GM19372 (cell line): Measurements from ENCODE around the gene ELOVL2.

Source experiments
- ATAC-seq: cut with Tn5 transposase; IDR thresholded peaks from one replicate; pipeline ENCODE4 v1.9.1; 2021; ENCODE audit warnings: mild to moderate bottlenecking, low read depth, moderate library complexity; ENCODE audit not compliant: unreplicated experiment

ELOVL2 gene

GRCh38 chr6:11062083-11062482, 18.0 kb upstream of the ELOVL2 start:
- no peak for ATAC-seq

GRCh38 chr6:11058406-11058805, 14.3 kb upstream of the ELOVL2 start:
- no peak for ATAC-seq

- no peak for ATAC-seq
These were observed 12.8 kb upstream of the ELOVL2 start for GRCh38 chr6:11056871-11057270.

- no peak for ATAC-seq
These were observed 11.1 kb upstream of the ELOVL2 start for GRCh38 chr6:11055127-11055627.

GRCh38 chr6:11054722-11055121, 10.6 kb upstream of the ELOVL2 start:
- no peak for ATAC-seq

GRCh38 chr6:11053307-11053706, 9.2 kb upstream of the ELOVL2 start:
- no peak for ATAC-seq

- no peak for ATAC-seq
These were observed 6.6 kb upstream of the ELOVL2 start for GRCh38 chr6:11050731-11051130.

- no peak for ATAC-seq
These were observed 635 bp upstream of the ELOVL2 start for GRCh38 chr6:11044712-11045167.

GRCh38 chr6:11043378-11043960, 636 bp downstream of the ELOVL2 start:
- no peak for ATAC-seq

- ATAC-seq, result no peak
These were observed 1.2 kb downstream of the ELOVL2 start for GRCh38 chr6:11042750-11043377.

GRCh38 chr6:11042025-11042749, 1.9 kb downstream of the ELOVL2 start:
- ATAC-seq, result no peak

GRCh38 chr6:11040134-11040533, 4.0 kb downstream of the ELOVL2 start:
- no peak for ATAC-seq

GRCh38 chr6:11039040-11039439, 5.1 kb downstream of the ELOVL2 start:
- ATAC-seq, result no peak

- ATAC-seq, result no peak
These were observed 7.1 kb downstream of the ELOVL2 start for GRCh38 chr6:11036977-11037430.

- ATAC-seq, result no peak
These were observed 7.8 kb downstream of the ELOVL2 start for GRCh38 chr6:11036351-11036740.

GRCh38 chr6:11035616-11036350, 8.3 kb downstream of the ELOVL2 start:
- ATAC-seq, result no peak

GRCh38 chr6:11033825-11034224, 10.3 kb downstream of the ELOVL2 start:
- ATAC-seq, result no peak

- no peak for ATAC-seq
These were observed 13.2 kb downstream of the ELOVL2 start for GRCh38 chr6:11030904-11031303.

- ATAC-seq, result no peak
These were observed 15.1 kb downstream of the ELOVL2 start for GRCh38 chr6:11028959-11029358.

GRCh38 chr6:11027565-11028110, 16.5 kb downstream of the ELOVL2 start:
- ATAC-seq, result no peak
